ENCODE data around the gene ZNF341. TPM values are rescaled to one million over a fixed set of nuclear protein-coding genes. Genes with fewer than 3 reads are reported as not detected.

ZNF341 gene
- total and polyA plus RNA-seq, 4 donors, result 0.50 to 4.1 (median 2.6) TPM

GRCh38 chr20:33688938-33689424, 42.8 kb upstream of the ZNF341 start:
- H3K27ac ChIP-seq (ENCODE audit: low read depth in 1 of 2, low read length in 2 of 2), result no peak overlapping the region
- H3K36me3 ChIP-seq (ENCODE audit: control insufficient read depth in 1 of 2, insufficient read depth in 2 of 2, low read length in 1 of 2), result no peaks in the 10 kb centered on the region
- DNase-seq (no peak), ATAC-seq (ENCODE audit: low FRiP score) (no peak)
- WGBS, 2 donors, result 70 to 76% methylated on average over 3 of the region's 3 CpGs
- H3K9me3 ChIP-seq (ENCODE audit: control insufficient read depth, low read length), result no peaks in the 10 kb centered on the region
- no peaks in the 10 kb centered on the region for H3K4me1 ChIP-seq (ENCODE audit: control insufficient read depth in 1 of 2, insufficient read depth in 2 of 2, low read length in 2 of 2)
- no peaks in the 10 kb centered on the region for H3K27me3 ChIP-seq (ENCODE audit: control insufficient read depth in 1 of 2, insufficient read depth in 2 of 2, low read length in 1 of 2)
- intact Hi-C loops (cut with DNase I), result loop anchor here in 1 of 2 donors (5.0 kb wide), 1 partner anchor 33 kb away; the partner anchor contains the start of gene PXMP4
- H3K4me3 ChIP-seq (ENCODE audit: low read length in 2 of 2), result no peak overlapping the region

DNA sequence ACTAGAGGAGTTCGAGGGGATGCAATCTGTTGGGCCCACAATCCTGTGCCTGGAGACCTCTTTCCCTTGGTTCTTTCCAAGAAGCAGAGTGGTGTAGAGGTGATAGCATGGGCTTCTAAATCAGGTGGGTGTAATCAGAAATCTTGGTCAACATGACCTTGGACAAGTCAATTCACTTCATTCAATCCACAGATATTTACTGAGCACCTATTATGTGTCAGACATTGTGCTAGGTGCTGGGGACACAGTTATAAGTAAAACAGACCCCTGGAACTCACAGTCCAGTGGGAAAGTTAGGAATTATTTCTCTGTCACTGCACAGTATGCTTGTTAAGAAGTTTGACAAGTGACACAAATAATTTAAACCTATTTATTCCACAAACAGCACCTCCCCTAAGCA, 42.3 kb upstream of the ZNF341 start:
- WGBS, 2 donors, result 95 to 97% methylated on average over 1 of the region's 1 CpG
- intact Hi-C loops (cut with DNase I), result loop anchor here in 1 of 2 donors (5.0 kb wide), 1 partner anchor 33 kb away; the partner anchor contains the start of gene PXMP4
- Histone ChIP-seq H3K27me3 (ENCODE audit: control insufficient read depth in 1 of 2, insufficient read depth in 2 of 2, low read length in 1 of 2) (no peaks in the 10 kb centered on the region), H3K4me3 (ENCODE audit: low read length in 2 of 2) (no peak overlapping the region), H3K4me1 (ENCODE audit: control insufficient read depth in 1 of 2, insufficient read depth in 2 of 2, low read length in 2 of 2) (no peaks in the 10 kb centered on the region), H3K36me3 (ENCODE audit: control insufficient read depth in 1 of 2, insufficient read depth in 2 of 2, low read length in 1 of 2) (no peaks in the 10 kb centered on the region), H3K9me3 (ENCODE audit: control insufficient read depth, low read length) (no peaks in the 10 kb centered on the region), H3K27ac (ENCODE audit: low read depth in 1 of 2, low read length in 2 of 2) (no peak overlapping the region)
- ATAC-seq (ENCODE audit: low FRiP score) (no peak), DNase-seq (no peak)

- H3K27me3 ChIP-seq (ENCODE audit: control insufficient read depth in 1 of 2, insufficient read depth in 2 of 2, low read length in 1 of 2), result no peaks in the 10 kb centered on the region
- no peak overlapping the region for H3K4me3 ChIP-seq (ENCODE audit: low read length in 2 of 2)
- no peaks in the 10 kb centered on the region for H3K36me3 ChIP-seq (ENCODE audit: control insufficient read depth in 1 of 2, insufficient read depth in 2 of 2, low read length in 1 of 2)
- no peaks in the 10 kb centered on the region for H3K9me3 ChIP-seq (ENCODE audit: control insufficient read depth, low read length)
- ATAC-seq (ENCODE audit: low FRiP score), result no peak
- DNase-seq, result no peak
- WGBS, 2 donors, result 68 to 69% methylated on average over 4 of the region's 4 CpGs
- intact Hi-C loops (cut with DNase I), result loop anchor here in 1 of 2 donors (5.0 kb wide), 1 partner anchor 32 kb away; the partner anchor contains the start of gene PXMP4
- no peaks in the 10 kb centered on the region for H3K4me1 ChIP-seq (ENCODE audit: control insufficient read depth in 1 of 2, insufficient read depth in 2 of 2, low read length in 2 of 2)
- no peak overlapping the region for H3K27ac ChIP-seq (ENCODE audit: low read depth in 1 of 2, low read length in 2 of 2)
Measured at GRCh38 chr20:33689973-33690372, 41.8 kb upstream of the ZNF341 start.

DNA sequence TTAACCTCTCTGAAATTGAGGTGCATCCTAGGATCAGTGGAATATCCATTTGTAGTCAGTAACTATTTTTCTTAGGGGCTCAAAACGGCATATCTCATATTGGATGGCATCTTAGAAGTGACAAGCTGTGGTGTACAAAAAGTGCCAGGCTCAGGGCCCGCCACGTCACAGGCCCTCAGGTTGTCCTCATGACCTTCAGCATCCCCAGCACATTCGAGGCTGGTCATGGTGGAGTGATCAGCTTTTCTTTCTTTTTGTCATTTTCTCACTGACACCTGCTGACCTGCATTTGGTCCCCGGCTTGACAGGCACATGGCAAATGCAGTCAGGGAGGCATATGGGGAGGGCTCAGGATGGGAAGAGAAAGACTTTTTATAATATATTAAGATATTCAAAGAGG, 38.5 kb upstream of the ZNF341 start:
- ATAC-seq (ENCODE audit: low FRiP score), result no peak
- H3K27ac ChIP-seq (ENCODE audit: low read depth in 1 of 2, low read length in 2 of 2), result no peak overlapping the region
- 47 to 49% methylated on average over 5 of the region's 5 CpGs for WGBS, 2 donors

GRCh38 chr20:33693741-33694638, 37.8 kb upstream of the ZNF341 start:
- no peaks in the 10 kb centered on the region for H3K9me3 ChIP-seq (ENCODE audit: control insufficient read depth, low read length)
- H3K27ac ChIP-seq (ENCODE audit: low read depth in 1 of 2, low read length in 2 of 2), result peak overlapping the region; percentile 32 to 73
- H3K4me3 ChIP-seq (ENCODE audit: low read length in 2 of 2), result no peak overlapping the region
- intact Hi-C loops (cut with DNase I), result no loop called here
- DNase-seq (peak in 1 of 2 donors; percentile 76), ATAC-seq (ENCODE audit: low FRiP score) (peak; percentile 79)
- peaks cover 0 to 2% of the 10 kb centered on the region in 2 donors for H3K4me1 ChIP-seq (ENCODE audit: control insufficient read depth in 1 of 2, insufficient read depth in 2 of 2, low read length in 2 of 2)
- no peaks in the 10 kb centered on the region for H3K27me3 ChIP-seq (ENCODE audit: control insufficient read depth in 1 of 2, insufficient read depth in 2 of 2, low read length in 1 of 2)
- no peaks in the 10 kb centered on the region for H3K36me3 ChIP-seq (ENCODE audit: control insufficient read depth in 1 of 2, insufficient read depth in 2 of 2, low read length in 1 of 2)
- 14 to 22% methylated on average over 17 of the region's 17 CpGs for WGBS, 2 donors

More for the DNA sequence above, 38.5 kb upstream of the ZNF341 start:
- DNase-seq, result no peak
- Histone ChIP-seq H3K4me1 (ENCODE audit: control insufficient read depth in 1 of 2, insufficient read depth in 2 of 2, low read length in 2 of 2) (peaks cover 0 to 2% of the 10 kb centered on the region in 2 donors), H3K4me3 (ENCODE audit: low read length in 2 of 2) (no peak overlapping the region), H3K27me3 (ENCODE audit: control insufficient read depth in 1 of 2, insufficient read depth in 2 of 2, low read length in 1 of 2) (no peaks in the 10 kb centered on the region), H3K9me3 (ENCODE audit: control insufficient read depth, low read length) (no peaks in the 10 kb centered on the region), H3K36me3 (ENCODE audit: control insufficient read depth in 1 of 2, insufficient read depth in 2 of 2, low read length in 1 of 2) (no peaks in the 10 kb centered on the region)
- intact Hi-C loops (cut with DNase I), result no loop called here

DNA sequence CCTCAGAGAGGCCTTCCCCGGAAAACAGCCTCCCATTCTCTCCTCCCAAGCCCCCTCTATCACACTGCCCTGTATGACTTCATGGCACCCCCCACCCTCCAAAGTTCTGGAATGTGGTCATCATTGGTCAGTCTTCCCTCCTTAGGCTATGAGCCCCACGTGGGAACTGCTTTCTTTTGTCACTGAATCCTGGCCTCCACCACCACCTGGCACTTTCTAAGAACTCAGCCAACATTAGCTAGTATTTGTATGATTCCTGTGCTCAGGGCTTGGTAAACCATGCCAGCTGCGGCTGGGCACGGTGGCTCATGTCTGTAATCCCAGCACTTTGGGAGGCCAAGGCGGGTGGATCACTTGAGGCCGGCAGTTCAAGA, 37.2 kb upstream of the ZNF341 start:
- no peak for DNase-seq
- ATAC-seq (ENCODE audit: low FRiP score), result no peak
- 11 to 15% methylated on average over 6 of the region's 6 CpGs for WGBS, 2 donors

GRCh38 chr20:33696448-33696847, 35.3 kb upstream of the ZNF341 start:
- DNase-seq, result no peak
- Histone ChIP-seq H3K27ac (ENCODE audit: low read depth in 1 of 2, low read length in 2 of 2) (no peak overlapping the region), H3K9me3 (ENCODE audit: control insufficient read depth, low read length) (no peaks in the 10 kb centered on the region), H3K27me3 (ENCODE audit: control insufficient read depth in 1 of 2, insufficient read depth in 2 of 2, low read length in 1 of 2) (no peaks in the 10 kb centered on the region), H3K4me3 (ENCODE audit: low read length in 2 of 2) (no peak overlapping the region), H3K36me3 (ENCODE audit: control insufficient read depth in 1 of 2, insufficient read depth in 2 of 2, low read length in 1 of 2) (no peaks in the 10 kb centered on the region), H3K4me1 (ENCODE audit: control insufficient read depth in 1 of 2, insufficient read depth in 2 of 2, low read length in 2 of 2) (peaks cover 0 to 2% of the 10 kb centered on the region in 2 donors)
- intact Hi-C loops (cut with DNase I), result no loop called here
- no peak for ATAC-seq (ENCODE audit: low FRiP score)
- WGBS, 2 donors, result 91 to 92% methylated on average over 4 of the region's 4 CpGs

More for the DNA sequence above, 37.2 kb upstream of the ZNF341 start:
- H3K4me3 ChIP-seq (ENCODE audit: low read length in 2 of 2), result no peak overlapping the region
- H3K9me3 ChIP-seq (ENCODE audit: control insufficient read depth, low read length), result no peaks in the 10 kb centered on the region
- peak overlapping the region in 1 of 2 donors; percentile 73 for H3K27ac ChIP-seq (ENCODE audit: low read depth in 1 of 2, low read length in 2 of 2)
- no peaks in the 10 kb centered on the region for H3K36me3 ChIP-seq (ENCODE audit: control insufficient read depth in 1 of 2, insufficient read depth in 2 of 2, low read length in 1 of 2)
- H3K4me1 ChIP-seq (ENCODE audit: control insufficient read depth in 1 of 2, insufficient read depth in 2 of 2, low read length in 2 of 2), result peaks cover 0 to 2% of the 10 kb centered on the region in 2 donors
- H3K27me3 ChIP-seq (ENCODE audit: control insufficient read depth in 1 of 2, insufficient read depth in 2 of 2, low read length in 1 of 2), result no peaks in the 10 kb centered on the region
- intact Hi-C loops (cut with DNase I), result no loop called here

GRCh38 chr20:33697129-33697528, 34.7 kb upstream of the ZNF341 start:
- Histone ChIP-seq H3K27me3 (ENCODE audit: control insufficient read depth in 1 of 2, insufficient read depth in 2 of 2, low read length in 1 of 2) (no peaks in the 10 kb centered on the region), H3K4me1 (ENCODE audit: control insufficient read depth in 1 of 2, insufficient read depth in 2 of 2, low read length in 2 of 2) (peaks cover 0 to 2% of the 10 kb centered on the region in 2 donors), H3K9me3 (ENCODE audit: control insufficient read depth, low read length) (no peaks in the 10 kb centered on the region), H3K4me3 (ENCODE audit: low read length in 2 of 2) (no peak overlapping the region), H3K27ac (ENCODE audit: low read depth in 1 of 2, low read length in 2 of 2) (no peak overlapping the region), H3K36me3 (ENCODE audit: control insufficient read depth in 1 of 2, insufficient read depth in 2 of 2, low read length in 1 of 2) (no peaks in the 10 kb centered on the region)
- peak; percentile 84 for ATAC-seq (ENCODE audit: low FRiP score)
- intact Hi-C loops (cut with DNase I), result no loop called here
- peak; percentile 86 to 87 for DNase-seq
- 26 to 35% methylated on average over 8 of the region's 8 CpGs for WGBS, 2 donors

Measured in aorta (tissue), 5 donors.